Thyroid gland (tissue), 4 donors: ENCODE measurements around the gene BLOC1S5.

ENCODE experiments used
- CTCF ChIP-seq, 6 experiments: fragments of 200-600 bp in 3 of 6; fragments of 450-650 bp in 3 of 6; sonication (generic) in 3 of 6; IDR thresholded peaks; one replicate each; pipeline ENCODE4 v1.5.1; 2016 to 2019; ENCODE audit warnings: antibody characterized with exemption in 6 of 6, mild to moderate bottlenecking in 2 of 6, inconsistent platforms in 1 of 6, moderate library complexity in 1 of 6
- POLR2A ChIP-seq, 2 donors: fragments of 450-650 bp; IDR thresholded peaks; one replicate each; pipeline ENCODE4 v1.6.1; 2017; ENCODE audit warnings: antibody characterized with exemption in 2 of 2, mild to moderate bottlenecking in 2 of 2, moderate library complexity in 1 of 2

GRCh38 chr6:8017705-8018104, 46.5 kb downstream of the BLOC1S5 start:
- no peak for TF ChIP-seq CTCF (IDR thresholded peaks at IDR 0.05)
- TF ChIP-seq POLR2A (IDR thresholded peaks at IDR 0.05) = no peak
